Measurements from ENCODE around the gene GLT1D1. TPM values are rescaled to one million over a fixed set of nuclear protein-coding genes. Genes with fewer than 3 reads are reported as not detected.

GLT1D1 gene
- total RNA-seq, 4 donors from 2014 or later = 1.0 to 4.9 (median 3.0) TPM

DNA sequence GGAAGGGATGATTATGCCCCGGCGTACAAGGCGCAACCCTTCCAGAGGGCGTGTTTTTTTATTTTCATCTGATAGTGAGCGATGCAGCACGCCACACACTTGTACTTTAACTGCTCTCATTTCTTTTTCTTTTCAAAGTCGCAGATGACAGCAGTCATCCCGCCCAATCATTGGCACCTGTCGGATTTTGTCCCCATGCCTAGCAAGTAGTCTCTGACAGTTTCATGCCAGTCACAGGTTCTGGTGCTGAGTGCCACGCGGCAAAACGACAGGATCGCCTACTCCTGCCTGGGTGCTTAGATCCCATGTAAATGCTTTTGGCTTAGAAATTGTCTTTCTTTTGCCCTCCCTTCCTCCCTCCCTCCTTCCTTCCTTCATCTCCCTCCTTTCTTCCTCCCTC is 117.7 kb downstream of the GLT1D1 start:
- Histone ChIP-seq H3K4me3 (no peak overlapping the region), H3K4me1 (no peaks in the 10 kb centered on the region), H3K36me3 (no peaks in the 10 kb centered on the region), H3K27me3 (peaks cover 32 to 48% (median 40%) of the 10 kb centered on the region in 3 donors), H3K9me3 (no peaks in the 10 kb centered on the region), H3K27ac (no peak overlapping the region)
- no peak for DNase-seq
- intact Hi-C loops (cut with DNase I; ENCODE audit: low total_unique reads) (no loop called here), in situ Hi-C loops (cut with MboI; ENCODE audit: low sequenced_read_pairs in 4 of 4) (no loop called here)
- ATAC-seq = no peak
- no peak for TF ChIP-seq POLR2A (IDR thresholded peaks at IDR 0.05)
- TF ChIP-seq, protein P1, sequence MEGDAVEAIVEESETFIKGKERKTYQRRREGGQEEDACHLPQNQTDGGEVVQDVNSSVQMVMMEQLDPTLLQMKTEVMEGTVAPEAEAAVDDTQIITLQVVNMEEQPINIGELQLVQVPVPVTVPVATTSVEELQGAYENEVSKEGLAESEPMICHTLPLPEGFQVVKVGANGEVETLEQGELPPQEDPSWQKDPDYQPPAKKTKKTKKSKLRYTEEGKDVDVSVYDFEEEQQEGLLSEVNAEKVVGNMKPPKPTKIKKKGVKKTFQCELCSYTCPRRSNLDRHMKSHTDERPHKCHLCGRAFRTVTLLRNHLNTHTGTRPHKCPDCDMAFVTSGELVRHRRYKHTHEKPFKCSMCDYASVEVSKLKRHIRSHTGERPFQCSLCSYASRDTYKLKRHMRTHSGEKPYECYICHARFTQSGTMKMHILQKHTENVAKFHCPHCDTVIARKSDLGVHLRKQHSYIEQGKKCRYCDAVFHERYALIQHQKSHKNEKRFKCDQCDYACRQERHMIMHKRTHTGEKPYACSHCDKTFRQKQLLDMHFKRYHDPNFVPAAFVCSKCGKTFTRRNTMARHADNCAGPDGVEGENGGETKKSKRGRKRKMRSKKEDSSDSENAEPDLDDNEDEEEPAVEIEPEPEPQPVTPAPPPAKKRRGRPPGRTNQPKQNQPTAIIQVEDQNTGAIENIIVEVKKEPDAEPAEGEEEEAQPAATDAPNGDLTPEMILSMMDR (IDR thresholded peaks at IDR 0.05 in 4 of 5, conservative IDR thresholded peaks at IDR 0.05 in 1 of 5) = no peak

DNA sequence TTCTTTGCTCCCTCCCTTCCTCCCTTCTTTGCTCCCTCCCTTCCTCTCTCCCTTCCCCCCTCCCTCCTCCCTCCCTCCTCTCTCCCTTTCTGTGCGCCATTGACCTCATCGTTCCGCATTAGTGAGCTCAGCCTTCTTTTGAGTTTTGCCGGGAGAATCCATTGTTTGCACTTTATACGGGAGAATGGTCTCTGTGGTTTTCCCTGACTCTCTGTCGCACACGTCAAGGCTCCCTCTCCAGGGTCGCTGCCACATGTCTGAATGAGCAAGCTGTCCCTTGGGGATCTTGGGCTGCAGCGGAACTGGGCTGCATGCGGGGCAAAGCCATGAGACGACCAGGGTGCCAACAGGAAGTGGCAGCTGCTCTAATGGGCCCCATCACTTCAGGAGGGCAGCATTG is 118.5 kb downstream of the GLT1D1 start:
- no peaks in the 10 kb centered on the region for H3K4me1 ChIP-seq
- H3K36me3 ChIP-seq = no peaks in the 10 kb centered on the region
- H3K4me3 ChIP-seq = no peak overlapping the region
- ATAC-seq (no peak), DNase-seq (no peak)
- H3K27me3 ChIP-seq = peaks cover 37 to 53% (median 39%) of the 10 kb centered on the region in 3 donors
- TF ChIP-seq, protein P1 (IDR thresholded peaks at IDR 0.05 in 4 of 5, conservative IDR thresholded peaks at IDR 0.05 in 1 of 5) = no peak
- no peak for TF ChIP-seq POLR2A (IDR thresholded peaks at IDR 0.05)
- H3K9me3 ChIP-seq = no peaks in the 10 kb centered on the region
- intact Hi-C loops (cut with DNase I; ENCODE audit: low total_unique reads) (no loop called here), in situ Hi-C loops (cut with MboI; ENCODE audit: low sequenced_read_pairs in 4 of 4) (no loop called here)
- H3K27ac ChIP-seq = no peak overlapping the region

DNA sequence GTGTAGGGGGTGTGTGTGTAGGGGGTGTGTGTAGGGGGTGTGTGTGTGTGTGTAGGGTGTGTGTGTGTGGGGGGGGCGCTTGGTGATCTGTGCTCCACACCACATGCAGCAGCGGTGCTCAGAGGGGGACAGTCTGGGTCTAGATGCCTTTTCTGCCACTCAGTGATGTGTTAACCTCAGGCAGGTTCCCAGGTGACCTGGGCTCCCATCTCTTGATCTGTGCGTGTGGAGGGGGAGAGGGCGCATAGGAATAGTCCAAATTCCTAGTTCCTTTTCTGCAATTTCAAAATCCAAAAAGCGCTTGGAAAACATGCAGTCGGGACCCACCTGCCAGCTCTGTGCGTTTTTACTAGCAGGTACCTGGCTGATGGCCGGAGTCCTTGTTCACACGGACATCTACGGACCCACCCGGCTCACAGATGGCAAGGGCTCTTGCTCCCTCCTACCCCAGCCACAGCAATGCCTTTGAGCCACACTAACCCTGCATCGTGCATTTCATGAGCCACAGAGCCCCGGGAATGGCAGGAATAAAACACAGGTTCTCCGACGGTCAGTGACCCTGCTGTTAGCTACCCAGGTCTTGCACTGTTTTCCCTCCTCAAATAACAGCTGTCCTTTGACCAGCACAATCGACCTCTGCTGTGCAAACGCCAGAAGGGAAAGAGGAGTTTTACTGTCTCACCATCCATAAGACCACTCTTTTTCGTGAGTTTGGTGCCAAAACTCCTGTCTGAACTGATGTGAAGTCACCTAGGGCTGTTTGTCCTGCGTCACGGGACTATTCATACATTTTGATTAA is 120.8 kb downstream of the GLT1D1 start:
- ATAC-seq = no peak

DNA sequence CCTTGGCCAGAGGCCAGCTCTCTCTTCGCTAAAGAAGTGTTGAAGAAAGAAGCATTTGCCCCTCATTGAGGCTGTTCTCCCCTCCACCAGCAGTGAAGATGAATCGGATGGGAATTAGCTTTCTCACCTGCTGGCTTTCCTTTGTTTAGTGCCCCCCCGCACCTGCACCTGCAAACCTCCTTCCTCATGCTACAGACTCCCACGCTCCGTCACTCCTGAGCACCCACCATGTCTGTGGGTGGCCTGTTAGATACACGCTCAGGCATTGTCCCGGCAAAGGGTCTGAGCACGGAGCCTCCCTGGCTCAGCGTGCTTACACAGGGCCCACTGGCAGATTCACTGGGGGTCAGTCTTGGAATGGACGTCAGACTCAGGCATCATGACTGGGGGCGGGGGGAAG is 121.6 kb downstream of the GLT1D1 start:
- in situ Hi-C loops (cut with MboI; ENCODE audit: low sequenced_read_pairs in 4 of 4) (no loop called here), intact Hi-C loops (cut with DNase I; ENCODE audit: low total_unique reads) (no loop called here)

More for the DNA sequence above, 120.8 kb downstream of the GLT1D1 start:
- intact Hi-C loops (cut with DNase I; ENCODE audit: low total_unique reads) (no loop called here), in situ Hi-C loops (cut with MboI; ENCODE audit: low sequenced_read_pairs in 4 of 4) (no loop called here)
- no peak overlapping the region for H3K27ac ChIP-seq
- no peaks in the 10 kb centered on the region for H3K36me3 ChIP-seq
- TF ChIP-seq POLR2A (IDR thresholded peaks at IDR 0.05) = no peak
- TF ChIP-seq, protein P1 (IDR thresholded peaks at IDR 0.05 in 4 of 5, conservative IDR thresholded peaks at IDR 0.05 in 1 of 5) = no peak
- DNase-seq = no peak
- no peaks in the 10 kb centered on the region for H3K9me3 ChIP-seq
- H3K4me3 ChIP-seq = no peak overlapping the region
- H3K4me1 ChIP-seq = no peaks in the 10 kb centered on the region
- peaks cover 30 to 47% (median 40%) of the 10 kb centered on the region in 3 donors for H3K27me3 ChIP-seq

More for the DNA sequence above, 121.6 kb downstream of the GLT1D1 start:
- no peak for ATAC-seq
- Histone ChIP-seq H3K27me3 (peaks cover 29 to 41% (median 36%) of the 10 kb centered on the region in 3 donors), H3K4me3 (no peak overlapping the region), H3K27ac (no peak overlapping the region), H3K9me3 (no peaks in the 10 kb centered on the region), H3K4me1 (no peaks in the 10 kb centered on the region), H3K36me3 (no peaks in the 10 kb centered on the region)
- DNase-seq = no peak
- TF ChIP-seq POLR2A (IDR thresholded peaks at IDR 0.05) = no peak
- TF ChIP-seq, protein P1 (IDR thresholded peaks at IDR 0.05 in 4 of 5, conservative IDR thresholded peaks at IDR 0.05 in 1 of 5) = no peak

Measured in gastrocnemius medialis (tissue), 4 donors.